ENCODE results near the gene CLASRP.
A peak's percentile ranks its signal among the peaks of the same experiment; 100 is the strongest.

CLASRP gene

DNA sequence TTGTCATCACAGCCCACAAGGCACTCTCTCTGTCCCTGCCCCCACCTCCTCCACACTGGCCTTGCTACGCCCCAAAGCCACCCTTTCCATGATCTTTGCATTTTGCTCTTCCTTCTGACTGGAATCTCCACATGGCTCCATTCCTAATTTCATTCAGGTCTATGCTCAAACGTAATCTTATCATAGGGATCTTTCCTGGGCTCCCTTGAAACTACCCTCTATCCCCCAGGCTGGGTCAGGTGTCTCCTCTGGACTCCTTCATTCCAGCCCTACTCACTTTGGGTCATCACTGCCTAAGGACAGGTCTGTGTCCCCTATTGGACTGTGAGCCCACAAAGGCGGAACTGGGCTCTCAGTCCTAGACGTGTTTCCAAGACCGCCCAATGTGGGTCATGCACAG lies 43.3 kb downstream of the CLASRP start:
- DNase-seq (ENCODE audit: low read depth in 2 of 2): no peak

- DNase-seq (ENCODE audit: low read depth in 2 of 2): no peak
Measured at GRCh38 chr19:45086480-45086879, 47.6 kb downstream of the CLASRP start.

- peak in 1 of 2 donors; percentile 41 for DNase-seq (ENCODE audit: low read depth in 2 of 2)
Measured at GRCh38 chr19:45087531-45087930, 48.7 kb downstream of the CLASRP start.

DNA sequence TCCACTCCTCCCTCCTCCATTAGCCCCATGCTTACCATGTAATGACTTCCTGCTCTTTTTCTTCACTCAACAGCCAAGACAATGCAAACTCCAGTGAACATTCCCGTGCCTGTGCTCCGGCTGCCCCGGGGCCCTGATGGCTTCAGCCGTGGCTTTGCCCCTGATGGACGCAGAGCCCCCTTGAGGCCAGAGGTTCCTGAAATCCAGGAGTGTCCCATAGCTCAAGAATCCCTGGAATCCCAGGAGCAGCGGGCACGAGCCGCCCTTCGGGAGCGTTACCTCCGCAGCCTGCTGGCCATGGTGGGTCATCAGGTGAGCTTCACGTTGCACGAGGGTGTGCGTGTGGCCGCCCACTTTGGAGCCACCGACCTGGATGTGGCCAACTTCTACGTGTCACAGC lies 51.2 kb downstream of the CLASRP start:
- DNase-seq (ENCODE audit: low read depth in 2 of 2): no peak

GRCh38 chr19:45090606-45091005 lies 51.8 kb downstream of the CLASRP start:
- no peak for DNase-seq (ENCODE audit: low read depth in 2 of 2)

- DNase-seq (ENCODE audit: low read depth in 2 of 2): peak; percentile 95 to 97
Measured at GRCh38 chr19:45091031-45091923, 52.4 kb downstream of the CLASRP start.

GRCh38 chr19:45092747-45093678 lies 54.2 kb downstream of the CLASRP start, which contains the start of gene PPP1R37:
Gene PPP1R37, plus strand, starts transcription at chr19:45093179. Its CDS starts 147 bp downstream, at chr19:45093326.
- DNase-seq (ENCODE audit: low read depth in 2 of 2): peak; percentile 73 to 85

- DNase-seq (ENCODE audit: low read depth in 2 of 2): no peak
Measured at GRCh38 chr19:45094137-45094536, 55.3 kb downstream of the CLASRP start.

- DNase-seq (ENCODE audit: low read depth in 2 of 2): no peak
Measured at GRCh38 chr19:45094707-45095106, 55.9 kb downstream of the CLASRP start.

DNA sequence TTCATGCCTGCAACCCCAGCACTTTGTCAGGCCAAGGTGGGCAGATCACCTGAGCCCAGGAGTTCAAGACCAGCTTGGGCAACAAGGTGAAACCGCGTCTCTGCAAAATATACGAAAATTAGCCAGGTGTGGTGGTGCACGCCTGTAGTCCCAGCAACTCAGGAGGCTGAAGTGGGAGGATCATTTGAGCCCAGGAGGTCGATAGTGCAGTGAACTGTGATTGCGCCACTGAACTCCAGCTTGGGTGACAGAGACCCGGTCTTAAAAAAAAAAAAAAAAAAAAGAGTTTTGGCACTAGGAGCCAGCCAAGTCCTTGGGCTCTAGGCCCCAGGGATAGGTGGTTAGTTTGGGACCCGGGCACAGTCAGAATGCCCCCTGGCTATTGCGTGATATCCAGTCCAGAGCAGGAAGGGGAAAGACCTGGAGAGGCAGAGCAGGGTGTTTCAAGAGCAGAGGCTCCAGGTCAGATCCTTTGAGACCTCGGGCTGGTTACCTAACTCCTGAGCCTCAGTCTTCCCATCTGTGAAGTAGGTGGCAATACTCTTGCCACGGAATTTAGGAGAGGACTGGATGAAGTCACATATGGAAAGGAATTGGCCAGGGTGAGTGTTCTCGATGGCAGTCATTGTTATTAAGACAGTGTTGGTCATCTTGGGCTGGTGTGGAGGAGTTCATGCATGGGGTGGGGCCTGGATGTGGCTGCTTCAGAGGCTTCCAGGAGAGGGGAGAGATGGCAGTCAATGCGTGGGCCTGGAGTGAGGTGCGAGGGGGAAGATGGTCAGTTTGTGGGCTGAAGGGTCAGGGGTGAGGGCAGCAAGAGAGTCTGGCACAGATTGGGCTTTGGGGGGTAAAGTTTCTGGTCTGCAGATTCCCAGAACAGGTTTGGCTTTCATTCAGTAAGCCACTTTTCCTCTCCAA lies 56.9 kb downstream of the CLASRP start:
- no peak for DNase-seq (ENCODE audit: low read depth in 2 of 2)

- no peak for DNase-seq (ENCODE audit: low read depth in 2 of 2)
Measured at GRCh38 chr19:45096700-45097099, 57.9 kb downstream of the CLASRP start.

GRCh38 chr19:45097450-45097775 lies 58.6 kb downstream of the CLASRP start:
- DNase-seq (ENCODE audit: low read depth in 2 of 2): no peak

GRCh38 chr19:45097776-45098520 lies 59.1 kb downstream of the CLASRP start:
- DNase-seq (ENCODE audit: low read depth in 2 of 2): no peak

DNA sequence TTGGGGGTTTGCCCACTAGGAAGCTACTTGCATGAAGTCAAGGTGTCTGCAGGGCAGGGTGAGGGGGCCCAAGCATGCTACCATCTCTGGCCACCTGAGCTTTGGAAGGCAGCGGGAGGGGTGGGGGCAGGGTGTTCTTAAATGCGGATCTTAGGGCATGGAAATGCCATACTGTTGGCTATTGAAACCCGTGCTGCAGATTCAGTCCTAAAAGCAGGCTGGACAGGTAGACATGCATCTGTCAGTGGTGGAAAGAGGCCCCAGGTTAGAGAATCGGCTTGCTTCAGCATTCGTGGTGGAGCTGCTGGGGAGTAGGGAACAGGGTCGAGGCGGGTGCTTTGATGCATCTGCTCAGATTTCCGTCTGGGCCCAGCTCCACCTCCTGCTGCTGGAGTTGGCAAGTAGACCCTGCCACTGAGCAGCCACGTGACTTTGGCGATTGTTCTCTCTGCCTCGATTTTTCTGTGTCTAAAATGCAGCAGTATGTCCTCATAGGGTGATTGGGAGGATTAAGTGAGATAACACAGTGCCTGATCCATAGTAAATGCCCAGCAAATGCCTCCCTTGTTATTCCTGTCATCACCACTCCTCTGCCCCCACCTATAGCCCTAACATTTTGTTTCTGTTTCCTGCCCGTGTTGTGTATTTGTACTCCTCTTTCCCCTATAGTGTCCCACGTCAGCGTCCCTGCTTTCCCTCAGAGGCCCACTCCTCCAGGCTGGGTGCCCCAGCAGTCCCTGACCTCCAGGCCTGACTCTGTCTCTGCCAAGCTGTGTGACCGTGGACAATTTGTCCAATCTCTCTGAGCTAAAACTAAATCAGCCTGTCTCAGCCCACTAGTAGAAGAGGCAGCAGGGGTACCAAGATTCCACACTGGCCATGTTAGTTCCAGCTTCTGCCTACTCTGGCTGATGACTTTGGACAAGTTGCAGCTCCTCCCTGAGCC lies 59.9 kb downstream of the CLASRP start:
- DNase-seq (ENCODE audit: low read depth in 2 of 2): no peak

DNA sequence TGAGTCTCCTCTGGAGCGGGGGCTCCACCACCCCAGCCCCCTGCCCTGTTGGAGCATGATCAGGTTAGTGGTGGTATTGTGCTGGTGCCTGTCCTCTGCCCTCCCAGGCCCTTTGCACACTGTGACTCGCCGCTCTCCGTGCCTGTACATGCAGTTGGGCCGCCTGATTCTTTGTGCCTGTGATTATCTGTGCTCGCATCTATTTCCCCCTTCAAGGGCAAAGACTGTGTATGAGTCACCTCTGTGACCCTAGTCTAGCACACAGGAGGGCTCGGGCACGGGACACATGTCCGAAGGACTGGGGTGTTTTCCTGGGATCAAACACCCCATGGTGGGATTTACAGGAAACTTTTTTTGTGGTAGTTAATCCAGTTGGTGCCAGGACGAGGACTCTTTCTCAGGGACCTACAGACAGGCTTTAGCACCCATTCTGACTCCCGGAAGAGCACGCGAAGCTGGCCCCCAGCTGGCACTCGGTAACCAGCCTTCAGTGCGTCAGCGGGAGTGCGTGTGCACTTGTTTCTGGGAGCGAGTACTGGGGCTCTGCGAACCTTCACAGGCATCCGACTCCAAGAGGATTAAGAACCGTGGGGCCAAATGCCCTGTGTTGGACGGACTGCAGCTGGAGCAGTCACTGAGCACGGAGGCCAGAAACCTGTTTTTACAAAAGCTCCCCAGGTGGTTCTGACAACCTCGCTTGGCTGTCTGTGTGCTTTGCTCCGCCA lies 60.8 kb downstream of the CLASRP start:
- no peak for DNase-seq (ENCODE audit: low read depth in 2 of 2)

DNA sequence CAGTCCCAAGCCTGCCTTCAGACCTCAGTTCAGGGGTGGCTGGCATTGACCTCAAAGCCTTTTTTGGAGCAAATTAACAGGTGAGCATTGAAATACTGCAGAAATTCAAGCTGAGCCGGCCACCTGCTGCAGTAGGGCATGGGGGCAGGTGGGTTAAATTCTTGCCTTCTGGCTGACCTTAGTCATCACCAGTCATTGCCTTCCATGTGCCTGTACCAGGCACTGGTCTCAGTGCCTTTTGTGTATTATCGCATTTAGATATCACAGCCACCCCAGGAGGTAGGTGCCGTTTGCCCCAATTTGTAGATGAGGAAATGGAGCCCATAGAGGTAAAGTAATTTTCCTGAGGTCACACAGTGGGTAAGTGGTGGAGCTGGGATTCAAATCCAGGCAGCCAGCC lies 61.4 kb downstream of the CLASRP start:
- DNase-seq (ENCODE audit: low read depth in 2 of 2): no peak

DNA sequence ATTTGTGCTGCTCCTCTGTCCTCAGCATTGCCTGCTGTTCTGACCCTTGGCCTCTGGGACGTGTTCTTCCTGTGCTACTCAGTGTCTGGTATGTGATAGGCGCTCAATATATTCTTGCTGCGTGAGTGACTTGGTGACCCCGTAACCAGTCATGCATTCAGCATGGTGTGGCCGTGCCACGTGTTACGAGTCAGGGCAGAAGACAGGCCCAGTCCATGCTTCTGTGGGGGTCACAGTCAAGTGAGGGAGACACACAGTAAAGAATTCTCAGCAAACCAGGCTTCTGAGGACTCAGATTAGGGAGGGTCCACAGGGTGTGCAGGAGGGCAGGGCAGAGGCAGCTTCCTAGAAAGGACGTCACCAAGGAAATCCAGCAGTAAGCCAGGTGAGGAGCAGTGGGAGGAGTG lies 62.0 kb downstream of the CLASRP start:
- DNase-seq (ENCODE audit: low read depth in 2 of 2): no peak

DNA sequence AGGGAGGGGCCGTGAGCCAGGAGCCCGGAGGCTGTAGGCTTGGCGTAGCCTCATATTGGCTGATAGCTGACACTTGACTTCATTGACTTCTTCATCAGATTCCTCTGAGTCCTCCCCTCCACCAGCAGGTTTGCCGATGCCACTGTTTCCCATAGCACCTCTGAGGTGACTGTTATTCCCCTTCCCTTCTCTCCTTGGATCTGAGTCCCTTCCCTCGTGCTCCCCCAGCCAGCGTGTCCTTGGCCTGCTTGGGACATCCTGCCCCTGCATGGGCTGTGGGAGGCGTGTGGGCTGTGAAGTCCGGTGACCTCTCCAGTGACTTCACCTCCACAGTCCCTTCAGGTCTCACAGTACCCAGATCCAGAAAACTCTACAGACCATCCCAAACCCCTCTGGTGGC lies 63.0 kb downstream of the CLASRP start:
- no peak for DNase-seq (ENCODE audit: low read depth in 2 of 2)

DNA sequence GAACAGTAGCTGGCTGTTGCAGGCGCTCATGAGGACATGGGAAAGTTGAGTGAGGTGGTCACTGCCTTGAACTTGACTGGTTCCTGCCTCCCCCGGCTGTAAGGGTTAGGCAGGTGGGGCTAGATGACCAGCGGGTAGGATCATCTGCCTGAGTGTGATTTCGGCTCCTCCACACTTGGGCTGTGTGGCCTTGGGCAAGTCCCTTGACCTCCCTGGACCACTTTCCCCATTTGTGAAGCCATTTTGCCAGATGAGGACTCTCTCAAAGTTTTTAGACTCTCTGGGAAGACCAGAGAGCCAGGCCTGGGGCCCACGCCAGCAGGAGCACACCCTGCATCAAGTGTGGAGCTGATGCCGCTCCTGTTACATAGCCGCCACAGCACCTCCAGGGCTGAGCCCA lies 63.6 kb downstream of the CLASRP start:
- no peak for DNase-seq (ENCODE audit: low read depth in 2 of 2)
